GM06990 (cell line): ENCODE measurements around the gene RBM20.

ENCODE experiments used
- DNase-seq: peaks from one replicate; pipeline ENCODE4 v3.0.0-alpha.2; 2011; ENCODE audit not compliant: insufficient read length; ENCODE audit errors: extremely low read depth
- H3K27me3 ChIP-seq: replicated peaks from 2 replicates; pipeline ENCODE4 v1.6.0; 2011; ENCODE audit warnings: low read length; ENCODE audit not compliant: control insufficient read depth, insufficient read depth
- H3K36me3 ChIP-seq: 2 replicates; pipeline ENCODE4 v1.5.1; 2011; ENCODE audit warnings: low read length; ENCODE audit not compliant: control insufficient read depth, insufficient read depth
- H3K4me3 ChIP-seq: replicated peaks from 2 replicates; pipeline ENCODE4 v1.5.1; 2011; ENCODE audit warnings: low read depth, mild to moderate bottlenecking, control low read depth, low read length
- TF ChIP-seq, protein P1 (sequence below): IDR thresholded peaks from 2 replicates; pipeline ENCODE4 v1.5.1; 2011; ENCODE audit warnings: low read length, control low read depth, mild to moderate bottlenecking, inconsistent platforms; ENCODE audit not compliant: insufficient read depth, poor library complexity, severe bottlenecking

Gene RBM20

GRCh38 chr10:110730345-110731050 lies 86.4 kb downstream of the RBM20 start:
- H3K27me3 ChIP-seq = peaks cover 2% of the 10 kb centered on the region
- no peak overlapping the region for H3K4me3 ChIP-seq
- no peaks in the 10 kb centered on the region for H3K36me3 ChIP-seq
- TF ChIP-seq, protein P1, sequence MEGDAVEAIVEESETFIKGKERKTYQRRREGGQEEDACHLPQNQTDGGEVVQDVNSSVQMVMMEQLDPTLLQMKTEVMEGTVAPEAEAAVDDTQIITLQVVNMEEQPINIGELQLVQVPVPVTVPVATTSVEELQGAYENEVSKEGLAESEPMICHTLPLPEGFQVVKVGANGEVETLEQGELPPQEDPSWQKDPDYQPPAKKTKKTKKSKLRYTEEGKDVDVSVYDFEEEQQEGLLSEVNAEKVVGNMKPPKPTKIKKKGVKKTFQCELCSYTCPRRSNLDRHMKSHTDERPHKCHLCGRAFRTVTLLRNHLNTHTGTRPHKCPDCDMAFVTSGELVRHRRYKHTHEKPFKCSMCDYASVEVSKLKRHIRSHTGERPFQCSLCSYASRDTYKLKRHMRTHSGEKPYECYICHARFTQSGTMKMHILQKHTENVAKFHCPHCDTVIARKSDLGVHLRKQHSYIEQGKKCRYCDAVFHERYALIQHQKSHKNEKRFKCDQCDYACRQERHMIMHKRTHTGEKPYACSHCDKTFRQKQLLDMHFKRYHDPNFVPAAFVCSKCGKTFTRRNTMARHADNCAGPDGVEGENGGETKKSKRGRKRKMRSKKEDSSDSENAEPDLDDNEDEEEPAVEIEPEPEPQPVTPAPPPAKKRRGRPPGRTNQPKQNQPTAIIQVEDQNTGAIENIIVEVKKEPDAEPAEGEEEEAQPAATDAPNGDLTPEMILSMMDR = no peak
- no peak for DNase-seq

- peaks cover 2% of the 10 kb centered on the region for H3K27me3 ChIP-seq
- H3K36me3 ChIP-seq = no peaks in the 10 kb centered on the region
- TF ChIP-seq, protein P1 = no peak
- DNase-seq = no peak
- no peak overlapping the region for H3K4me3 ChIP-seq
Measured at GRCh38 chr10:110733218-110733952, 89.2 kb downstream of the RBM20 start.

GRCh38 chr10:110735620-110736027 lies 91.5 kb downstream of the RBM20 start:
- DNase-seq = no peak
- Histone ChIP-seq H3K4me3 (no peak overlapping the region), H3K27me3 (peaks cover 2% of the 10 kb centered on the region), H3K36me3 (no peaks in the 10 kb centered on the region)
- TF ChIP-seq, protein P1 = no peak

GRCh38 chr10:110737886-110738634 lies 93.9 kb downstream of the RBM20 start:
- Histone ChIP-seq H3K36me3 (no peaks in the 10 kb centered on the region), H3K27me3 (peaks cover 2% of the 10 kb centered on the region; the same call in 1 of the 2 replicates), H3K4me3 (no peak overlapping the region)
- TF ChIP-seq, protein P1 = no peak
- DNase-seq = no peak

DNA sequence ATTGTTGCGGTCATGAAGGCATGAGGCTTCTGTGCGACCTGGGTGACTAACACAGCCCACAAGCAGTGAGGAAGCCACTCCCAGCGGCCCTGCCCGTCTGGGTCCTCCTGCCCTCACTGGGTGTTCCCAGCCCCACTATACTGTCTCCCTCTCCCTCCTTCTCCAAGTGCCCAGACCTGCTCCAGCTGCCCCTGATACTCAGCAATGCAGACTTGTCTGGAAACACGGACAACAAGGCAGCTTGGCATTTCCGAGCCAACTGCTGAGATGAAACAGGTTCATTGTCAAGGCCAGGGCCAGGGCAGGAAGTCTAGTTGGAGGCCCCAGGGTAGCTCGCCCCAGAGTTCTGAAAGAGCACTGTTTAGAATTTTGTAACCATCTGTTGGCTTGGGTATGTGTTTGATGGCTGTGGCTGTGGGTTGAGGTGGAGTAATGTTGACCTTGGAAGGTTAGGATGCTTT lies 95.7 kb downstream of the RBM20 start:
- no peaks in the 10 kb centered on the region for H3K27me3 ChIP-seq
- DNase-seq = no peak

More for the DNA sequence above, 95.7 kb downstream of the RBM20 start:
- no peak overlapping the region for H3K4me3 ChIP-seq
- TF ChIP-seq, protein P1 = no peak
- H3K36me3 ChIP-seq = no peaks in the 10 kb centered on the region
